GM13977 (cell line): ENCODE data around the gene TCEA3.

Experiments
- DNase-seq: peaks from one replicate; pipeline ENCODE4 v3.0.0; 2012; ENCODE audit warnings: low spot score
- CTCF ChIP-seq: IDR thresholded peaks from 2 replicates; pipeline ENCODE4 v1.5.1; 2012; ENCODE audit warnings: mild to moderate bottlenecking, control low read depth; ENCODE audit not compliant: insufficient read depth; ENCODE audit errors: extremely low read depth, missing control alignments
- in situ Hi-C: fragments of 300-500 bp; cut with MboI; formaldehyde crosslinking; loops from one replicate; pipeline ENCODE4 v1.12.0; 2022; ENCODE audit warnings: low sequenced_read_pairs, low pct_unique_long_range_greater_than_20kb, mixed read lengths, inconsistent platforms; ENCODE audit not compliant: unreplicated experiment

Gene TCEA3

DNA sequence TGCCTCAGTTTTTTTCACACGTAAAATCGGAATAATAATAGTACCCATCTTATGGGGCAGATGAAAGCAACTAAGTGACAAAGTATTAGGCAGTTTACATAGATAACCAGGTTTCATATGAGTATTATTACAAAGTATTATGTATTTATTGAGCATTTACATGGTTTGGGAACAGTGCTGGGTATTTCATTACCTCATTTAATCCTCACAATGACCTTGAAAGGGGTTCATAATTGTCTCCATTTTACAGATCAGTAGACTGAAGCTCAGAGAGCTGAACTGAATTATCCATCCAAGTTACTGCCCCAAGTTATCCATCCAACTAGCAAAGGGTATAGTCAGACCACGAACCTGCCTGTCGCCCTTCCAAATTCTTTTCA is 21.2 kb downstream of the TCEA3 start:
- no peak for DNase-seq
- in situ Hi-C loops, result no loop called here

GRCh38 chr1:23403038-23403336 is 21.6 kb downstream of the TCEA3 start:
- no peak for TF ChIP-seq CTCF
- in situ Hi-C loops, result no loop called here
- no peak for DNase-seq

More for the DNA sequence above, 21.2 kb downstream of the TCEA3 start:
- no peak for TF ChIP-seq CTCF

GRCh38 chr1:23402286-23403037 is 22.1 kb downstream of the TCEA3 start:
- no peak for DNase-seq
- no peak for TF ChIP-seq CTCF
- in situ Hi-C loops, result no loop called here

DNA sequence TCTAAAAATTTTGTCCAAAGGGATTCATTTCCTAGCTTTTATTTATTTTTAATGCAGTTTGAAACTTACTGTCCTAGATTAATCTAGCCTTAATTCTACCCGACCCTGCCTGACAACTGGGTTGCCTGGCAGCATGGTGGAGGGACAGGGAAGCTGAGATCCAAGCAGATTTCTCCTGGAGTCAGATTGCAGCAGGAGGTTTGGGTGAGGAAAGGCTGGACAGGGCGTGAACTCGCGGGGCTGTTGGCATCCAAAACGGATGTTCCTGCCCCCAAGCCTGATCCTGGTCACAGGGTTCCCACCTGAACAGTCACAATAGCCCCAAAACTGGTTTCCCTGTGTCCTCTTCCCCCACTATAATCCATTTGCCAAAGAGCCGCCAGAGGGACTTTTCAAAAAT is 23.2 kb downstream of the TCEA3 start:
- no peak for DNase-seq
- in situ Hi-C loops, result no loop called here
- no peak for TF ChIP-seq CTCF

DNA sequence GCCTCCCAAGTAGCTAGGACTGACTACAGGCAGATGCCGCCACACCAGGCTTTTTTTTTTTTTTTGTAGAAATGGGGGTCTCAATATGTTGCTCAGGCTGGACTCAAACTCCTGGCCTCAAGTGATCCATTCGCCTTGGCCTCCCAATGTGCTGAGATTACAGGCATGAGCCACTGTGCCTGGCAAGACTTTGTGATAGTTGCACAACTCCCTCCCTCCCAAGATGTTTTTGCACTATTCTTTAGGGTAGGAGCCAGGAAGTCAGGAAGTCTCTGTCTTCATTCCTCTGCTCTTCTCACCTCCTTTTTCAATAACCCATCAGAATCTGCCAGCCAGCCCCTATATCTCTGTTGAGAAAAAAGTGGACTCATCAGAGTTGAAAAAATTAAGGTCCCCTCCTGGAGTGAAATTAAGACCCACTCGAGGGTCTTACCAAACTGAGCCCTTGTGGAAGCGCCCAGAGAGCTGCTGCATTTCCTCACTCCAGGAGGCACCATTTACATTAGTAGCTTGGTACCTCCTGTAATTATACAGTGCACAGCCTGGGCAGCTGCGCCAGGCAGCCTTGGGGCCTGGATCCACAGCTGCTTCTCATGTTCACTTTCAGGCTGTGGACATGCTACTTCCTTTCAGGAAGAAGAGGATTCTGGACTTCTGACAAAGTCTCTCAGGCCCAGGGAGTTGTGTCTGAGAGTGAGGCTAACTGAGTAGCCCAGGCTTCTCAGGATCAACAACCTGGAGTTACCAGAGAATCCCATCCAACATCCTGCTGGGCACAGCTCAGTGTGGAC is 24.0 kb downstream of the TCEA3 start:
- no peak for TF ChIP-seq CTCF
- in situ Hi-C loops, result no loop called here
- DNase-seq, result no peak

DNA sequence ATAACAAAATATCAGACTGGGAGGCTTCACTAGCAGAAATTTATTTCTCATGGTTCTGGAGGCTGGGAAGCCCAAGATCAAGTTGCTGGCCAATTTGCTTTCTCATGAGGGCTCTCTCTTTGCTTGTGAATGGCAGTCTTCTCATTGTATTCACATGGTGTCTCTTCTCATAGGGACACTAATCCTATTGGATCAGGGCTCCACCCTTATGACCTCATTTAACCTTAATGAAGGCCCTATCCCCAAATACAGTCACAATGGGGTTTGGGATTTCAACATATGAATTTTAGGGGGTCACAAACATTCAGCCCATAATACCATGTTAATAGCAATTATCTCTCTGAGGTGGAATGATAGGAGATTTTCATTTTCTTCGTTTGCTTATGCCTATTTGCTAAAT is 25.3 kb downstream of the TCEA3 start:
- in situ Hi-C loops, result no loop called here
- TF ChIP-seq CTCF, result no peak
- DNase-seq, result no peak
